WERI-Rb-1 (cell line): Measurements from ENCODE around the gene CDKN2B-AS1.
"Not testable (repeated sequence)": the region's sequence is repeated elsewhere in the genome, so short reads cannot be mapped to it uniquely, and the experiment has no call there.

Experiments used
- DNase-seq: peaks from one replicate; pipeline ENCODE4 v3.0.0-alpha.2; 2020
- H3K27ac ChIP-seq: fragments of 250-450 bp; sonication (Bioruptor Pico); 2 replicates; pipeline ENCODE4 v1.5.1; 2020; ENCODE audit warnings: mild to moderate bottlenecking, moderate library complexity
- H3K27me3 ChIP-seq: fragments of 250-450 bp; sonication (Bioruptor Pico); 2 replicates; pipeline ENCODE4 v1.5.1; 2021; ENCODE audit warnings: mild to moderate bottlenecking, low read depth, moderate library complexity; ENCODE audit not compliant: insufficient read depth, severe bottlenecking
- H3K36me3 ChIP-seq: fragments of 250-450 bp; sonication (Bioruptor Pico); 2 replicates; pipeline ENCODE4 v1.5.1; 2020; ENCODE audit warnings: mild to moderate bottlenecking, moderate library complexity
- H3K4me3 ChIP-seq: 2 replicates; pipeline ENCODE4 v1.5.1; 2011; ENCODE audit warnings: low read depth, mild to moderate bottlenecking, control low read depth, low read length
- H3K9me3 ChIP-seq: fragments of 250-450 bp; sonication (Bioruptor Pico); 2 replicates; pipeline ENCODE4 v1.5.1; 2021; ENCODE audit warnings: mild to moderate bottlenecking, moderate library complexity; ENCODE audit not compliant: severe bottlenecking
- CTCF ChIP-seq: IDR thresholded peaks from 2 replicates; pipeline ENCODE4 v1.5.1; 2011; ENCODE audit warnings: low read depth, mild to moderate bottlenecking, control low read depth, inconsistent platforms, low read length

The CDKN2B-AS1 gene

GRCh38 chr9:21994556-21995005 is at the start of gene CDKN2B-AS1:
Gene CDKN2B-AS1, plus strand, starts transcription at chr9:21994791.
- H3K27me3 ChIP-seq: peaks cover 3% of the 10 kb centered on the region
- peak within 1 kb of the TSS; percentile 90 for H3K4me3 ChIP-seq
- DNase-seq: peak; percentile 85
- peak within 1 kb of the TSS; percentile 87 for H3K27ac ChIP-seq
- TF ChIP-seq CTCF: peak; percentile 37; the same call in 1 of the 2 replicates
- peaks cover 9% of the 10 kb centered on the region for H3K36me3 ChIP-seq
- H3K9me3 ChIP-seq: no peaks in the 10 kb centered on the region

GRCh38 chr9:21945606-21946005 is 49.0 kb upstream of the CDKN2B-AS1 start:
- H3K36me3 ChIP-seq: no peaks in the 10 kb centered on the region

GRCh38 chr9:21958833-21959232 is 35.8 kb upstream of the CDKN2B-AS1 start:
- no peaks in the 10 kb centered on the region for H3K36me3 ChIP-seq
- no peaks in the 10 kb centered on the region for H3K9me3 ChIP-seq
- H3K27ac ChIP-seq: no peak overlapping the region
- no peak for DNase-seq
- no peaks in the 10 kb centered on the region for H3K27me3 ChIP-seq
- H3K4me3 ChIP-seq: no peak overlapping the region
- no peak for TF ChIP-seq CTCF

More at GRCh38 chr9:21945606-21946005, 49.0 kb upstream of the CDKN2B-AS1 start:
- H3K4me3 ChIP-seq: no peak overlapping the region
- no peaks in the 10 kb centered on the region for H3K27me3 ChIP-seq
- H3K9me3 ChIP-seq: no peaks in the 10 kb centered on the region
- H3K27ac ChIP-seq: no peak overlapping the region
- DNase-seq: no peak
- no peak for TF ChIP-seq CTCF

- not testable (repeated sequence) for H3K9me3 ChIP-seq, DNase-seq, H3K27me3 ChIP-seq, H3K27ac ChIP-seq, H3K4me3 ChIP-seq, H3K36me3 ChIP-seq
These were observed 35.3 kb upstream of the CDKN2B-AS1 start for GRCh38 chr9:21959268-21959667.

- Histone ChIP-seq H3K27ac (no peak overlapping the region), H3K4me3 (no peak overlapping the region), H3K9me3 (no peaks in the 10 kb centered on the region), H3K27me3 (no peaks in the 10 kb centered on the region), H3K36me3 (no peaks in the 10 kb centered on the region)
- no peak for DNase-seq
- no peak for TF ChIP-seq CTCF
These were observed 33.0 kb upstream of the CDKN2B-AS1 start for GRCh38 chr9:21961569-21961968.

- no peaks in the 10 kb centered on the region for H3K27me3 ChIP-seq
- TF ChIP-seq CTCF: no peak
- no peak overlapping the region for H3K4me3 ChIP-seq
- no peak for DNase-seq
- no peak overlapping the region for H3K27ac ChIP-seq
- H3K9me3 ChIP-seq: no peaks in the 10 kb centered on the region
- H3K36me3 ChIP-seq: peaks cover 13% of the 10 kb centered on the region
These were observed 29.6 kb upstream of the CDKN2B-AS1 start for GRCh38 chr9:21964925-21965385.
